ENCODE measurements around the gene AKT3.

The AKT3 gene

GRCh38 chr1:243487036-243487648, 362.9 kb downstream of the AKT3 start:
- Histone ChIP-seq H3K27ac (ENCODE audit: low read depth, low read length) (no peak overlapping the region), H3K9ac (ENCODE audit: low read length) (no peak overlapping the region), H2AK5ac (ENCODE audit: low read length) (no peak overlapping the region), H3K27me3 (ENCODE audit: insufficient read depth, low read length) (no peaks in the 10 kb centered on the region), H4K12ac (ENCODE audit: low read depth, low read length) (no peak overlapping the region), H4K91ac (ENCODE audit: low read depth, low read length) (no peak overlapping the region), H3K4me3 (ENCODE audit: low read depth, low read length) (no peak overlapping the region), H3K23ac (ENCODE audit: low read length) (no peak overlapping the region), H3K9me3 (ENCODE audit: insufficient read depth, low read depth, low read length) (peaks cover 5% of the 10 kb centered on the region), H3K36me3 (ENCODE audit: control insufficient read depth in 1 of 2, insufficient read depth in 2 of 2, low read length in 2 of 2) (peaks cover 2 to 8% of the 10 kb centered on the region in 2 experiments), H3K14ac (ENCODE audit: low read length) (no peak overlapping the region), H2AFZ (ENCODE audit: insufficient read depth, low read length, poor library complexity) (no peak overlapping the region), H3K4me2 (ENCODE audit: low read length) (no peak overlapping the region), H3K4me1 (ENCODE audit: control insufficient read depth in 1 of 2, insufficient read depth in 2 of 2, low read length in 2 of 2) (peaks cover 8 to 10% of the 10 kb centered on the region in 2 experiments), H3K4ac (ENCODE audit: low read depth, low read length) (no peak overlapping the region), H2BK5ac (ENCODE audit: low read depth, low read length, poor library complexity) (no peak overlapping the region), H4K8ac (ENCODE audit: low read depth, low read length) (no peak overlapping the region), H3K79me2 (ENCODE audit: control insufficient read depth, insufficient read depth, low read length, poor library complexity) (no peaks in the 10 kb centered on the region), H2BK120ac (ENCODE audit: insufficient read depth, low read length, poor library complexity) (no peak overlapping the region), H3K79me1 (ENCODE audit: low read length) (no peaks in the 10 kb centered on the region), H2BK12ac (ENCODE audit: low read length) (no peak overlapping the region), H3K18ac (ENCODE audit: low read length) (no peak overlapping the region)
- DNase-seq = no peak
- no CpG with 5 or more reads among the region's 15 CpGs for WGBS (ENCODE audit: extremely low coverage, insufficient coverage, insufficient read length)

- H2BK5ac ChIP-seq (ENCODE audit: low read depth, low read length, poor library complexity) = no peak overlapping the region
These were observed 366.1 kb downstream of the AKT3 start for GRCh38 chr1:243483952-243484351.

GRCh38 chr1:243483071-243483771, 366.8 kb downstream of the AKT3 start:
- Histone ChIP-seq H3K23ac (ENCODE audit: low read length) (no peak overlapping the region), H3K9ac (ENCODE audit: low read length) (no peak overlapping the region), H3K4ac (ENCODE audit: low read depth, low read length) (no peak overlapping the region), H2BK12ac (ENCODE audit: low read length) (no peak overlapping the region), H3K79me1 (ENCODE audit: low read length) (no peaks in the 10 kb centered on the region), H3K27ac (ENCODE audit: low read depth, low read length) (no peak overlapping the region), H3K4me1 (ENCODE audit: control insufficient read depth in 1 of 2, insufficient read depth in 2 of 2, low read length in 2 of 2) (peaks cover 8 to 10% of the 10 kb centered on the region in 2 experiments), H3K4me2 (ENCODE audit: low read length) (peak overlapping the region; percentile 87), H2AFZ (ENCODE audit: insufficient read depth, low read length, poor library complexity) (peak overlapping the region; percentile 4), H3K18ac (ENCODE audit: low read length) (no peak overlapping the region), H2BK120ac (ENCODE audit: insufficient read depth, low read length, poor library complexity) (no peak overlapping the region), H4K12ac (ENCODE audit: low read depth, low read length) (no peak overlapping the region), H4K8ac (ENCODE audit: low read depth, low read length) (no peak overlapping the region), H3K4me3 (ENCODE audit: low read depth, low read length) (peak overlapping the region; percentile 70), H2BK5ac (ENCODE audit: low read depth, low read length, poor library complexity) (no peak overlapping the region), H3K14ac (ENCODE audit: low read length) (no peak overlapping the region), H2AK5ac (ENCODE audit: low read length) (no peak overlapping the region), H4K91ac (ENCODE audit: low read depth, low read length) (no peak overlapping the region), H3K9me3 (ENCODE audit: insufficient read depth, low read depth, low read length) (no peaks in the 10 kb centered on the region), H3K36me3 (ENCODE audit: control insufficient read depth in 1 of 2, insufficient read depth in 2 of 2, low read length in 2 of 2) (no peaks in the 10 kb centered on the region), H3K27me3 (ENCODE audit: insufficient read depth, low read length) (no peaks in the 10 kb centered on the region), H3K79me2 (ENCODE audit: control insufficient read depth, insufficient read depth, low read length, poor library complexity) (no peaks in the 10 kb centered on the region)
- WGBS (ENCODE audit: extremely low coverage, insufficient coverage, insufficient read length) = no CpG with 5 or more reads among the region's 60 CpGs
- DNase-seq = peak in 1 of 2 donors; percentile 19

More at GRCh38 chr1:243483952-243484351, 366.1 kb downstream of the AKT3 start:
- Histone ChIP-seq H3K14ac (ENCODE audit: low read length) (no peak overlapping the region), H3K79me2 (ENCODE audit: control insufficient read depth, insufficient read depth, low read length, poor library complexity) (no peaks in the 10 kb centered on the region), H3K9me3 (ENCODE audit: insufficient read depth, low read depth, low read length) (no peaks in the 10 kb centered on the region), H3K4me1 (ENCODE audit: control insufficient read depth in 1 of 2, insufficient read depth in 2 of 2, low read length in 2 of 2) (peaks cover 8 to 10% of the 10 kb centered on the region in 2 experiments), H3K9ac (ENCODE audit: low read length) (no peak overlapping the region), H3K23ac (ENCODE audit: low read length) (no peak overlapping the region), H3K4ac (ENCODE audit: low read depth, low read length) (no peak overlapping the region), H2AFZ (ENCODE audit: insufficient read depth, low read length, poor library complexity) (no peak overlapping the region), H3K18ac (ENCODE audit: low read length) (no peak overlapping the region), H4K8ac (ENCODE audit: low read depth, low read length) (no peak overlapping the region), H2BK120ac (ENCODE audit: insufficient read depth, low read length, poor library complexity) (no peak overlapping the region), H3K4me2 (ENCODE audit: low read length) (no peak overlapping the region), H3K36me3 (ENCODE audit: control insufficient read depth in 1 of 2, insufficient read depth in 2 of 2, low read length in 2 of 2) (peaks cover 0 to 1% of the 10 kb centered on the region in 2 experiments), H2AK5ac (ENCODE audit: low read length) (no peak overlapping the region), H4K91ac (ENCODE audit: low read depth, low read length) (no peak overlapping the region), H2BK12ac (ENCODE audit: low read length) (no peak overlapping the region), H3K4me3 (ENCODE audit: low read depth, low read length) (no peak overlapping the region), H3K27me3 (ENCODE audit: insufficient read depth, low read length) (no peaks in the 10 kb centered on the region), H3K27ac (ENCODE audit: low read depth, low read length) (no peak overlapping the region), H4K12ac (ENCODE audit: low read depth, low read length) (no peak overlapping the region), H3K79me1 (ENCODE audit: low read length) (no peaks in the 10 kb centered on the region)
- no peak for DNase-seq
- no CpG with 5 or more reads among the region's 16 CpGs for WGBS (ENCODE audit: extremely low coverage, insufficient coverage, insufficient read length)

- H3K4me1 ChIP-seq (ENCODE audit: control insufficient read depth in 1 of 2, insufficient read depth in 2 of 2, low read length in 2 of 2) = peaks cover 8 to 10% of the 10 kb centered on the region in 2 experiments
These were observed 367.7 kb downstream of the AKT3 start for GRCh38 chr1:243482141-243483022.

More at GRCh38 chr1:243482141-243483022, 367.7 kb downstream of the AKT3 start:
- WGBS (ENCODE audit: extremely low coverage, insufficient coverage, insufficient read length) = no CpG with 5 or more reads among the region's 25 CpGs
- H3K14ac ChIP-seq (ENCODE audit: low read length) = no peak overlapping the region
- no peak overlapping the region for H2BK120ac ChIP-seq (ENCODE audit: insufficient read depth, low read length, poor library complexity)
- no peak overlapping the region for H3K18ac ChIP-seq (ENCODE audit: low read length)
- no peak overlapping the region for H4K12ac ChIP-seq (ENCODE audit: low read depth, low read length)
- H3K4me2 ChIP-seq (ENCODE audit: low read length) = peak overlapping the region; percentile 87
- no peak overlapping the region for H3K9ac ChIP-seq (ENCODE audit: low read length)
- no peaks in the 10 kb centered on the region for H3K27me3 ChIP-seq (ENCODE audit: insufficient read depth, low read length)
- no peak overlapping the region for H3K23ac ChIP-seq (ENCODE audit: low read length)
- peak; percentile 32 to 70 for DNase-seq
- H4K91ac ChIP-seq (ENCODE audit: low read depth, low read length) = no peak overlapping the region
- H2AK5ac ChIP-seq (ENCODE audit: low read length) = no peak overlapping the region
- no peaks in the 10 kb centered on the region for H3K9me3 ChIP-seq (ENCODE audit: insufficient read depth, low read depth, low read length)
- peak overlapping the region; percentile 70 for H3K4me3 ChIP-seq (ENCODE audit: low read depth, low read length)
- no peaks in the 10 kb centered on the region for H3K79me1 ChIP-seq (ENCODE audit: low read length)
- no peaks in the 10 kb centered on the region for H3K79me2 ChIP-seq (ENCODE audit: control insufficient read depth, insufficient read depth, low read length, poor library complexity)
- H2BK5ac ChIP-seq (ENCODE audit: low read depth, low read length, poor library complexity) = no peak overlapping the region
- H3K4ac ChIP-seq (ENCODE audit: low read depth, low read length) = no peak overlapping the region
- no peak overlapping the region for H4K8ac ChIP-seq (ENCODE audit: low read depth, low read length)
- no peaks in the 10 kb centered on the region for H3K36me3 ChIP-seq (ENCODE audit: control insufficient read depth in 1 of 2, insufficient read depth in 2 of 2, low read length in 2 of 2)
- no peak overlapping the region for H3K27ac ChIP-seq (ENCODE audit: low read depth, low read length)
- no peak overlapping the region for H2BK12ac ChIP-seq (ENCODE audit: low read length)
- no peak overlapping the region for H2AFZ ChIP-seq (ENCODE audit: insufficient read depth, low read length, poor library complexity)
